NCI-H510A treated with DMSO at 0.1 percent for 48 hours (cell line): ENCODE data around the gene ADPRH.

Source experiments
- DNase-seq: peaks from one replicate; lab custom pipeline; 2025; lab: John Stamatoyannopoulos, UW

The ADPRH gene

GRCh38 chr3:119630128-119630879 is 51.0 kb downstream of the ADPRH start:
- DNase-seq = no peak

GRCh38 chr3:119630880-119631329 is 51.6 kb downstream of the ADPRH start:
- DNase-seq = no peak

GRCh38 chr3:119631516-119631915 is 52.2 kb downstream of the ADPRH start:
- no peak for DNase-seq

GRCh38 chr3:119632216-119632615 is 52.9 kb downstream of the ADPRH start:
- no peak for DNase-seq

GRCh38 chr3:119632829-119633228 is 53.5 kb downstream of the ADPRH start:
- DNase-seq = no peak

- DNase-seq = no peak
These were observed 56.4 kb downstream of the ADPRH start for GRCh38 chr3:119635719-119636118.

- no peak for DNase-seq
These were observed 57.0 kb downstream of the ADPRH start for GRCh38 chr3:119636249-119636648.

- DNase-seq = no peak
These were observed 57.8 kb downstream of the ADPRH start for GRCh38 chr3:119636891-119637611.

GRCh38 chr3:119637679-119638477 is 58.6 kb downstream of the ADPRH start:
- no peak for DNase-seq
